ENCODE results near the gene CD84. TPM values are rescaled to one million over a fixed set of nuclear protein-coding genes. Genes with fewer than 3 reads are reported as not detected.

Gene CD84
- total and polyA plus RNA-seq, 2 experiments from 2014 or later, result not detected

DNA sequence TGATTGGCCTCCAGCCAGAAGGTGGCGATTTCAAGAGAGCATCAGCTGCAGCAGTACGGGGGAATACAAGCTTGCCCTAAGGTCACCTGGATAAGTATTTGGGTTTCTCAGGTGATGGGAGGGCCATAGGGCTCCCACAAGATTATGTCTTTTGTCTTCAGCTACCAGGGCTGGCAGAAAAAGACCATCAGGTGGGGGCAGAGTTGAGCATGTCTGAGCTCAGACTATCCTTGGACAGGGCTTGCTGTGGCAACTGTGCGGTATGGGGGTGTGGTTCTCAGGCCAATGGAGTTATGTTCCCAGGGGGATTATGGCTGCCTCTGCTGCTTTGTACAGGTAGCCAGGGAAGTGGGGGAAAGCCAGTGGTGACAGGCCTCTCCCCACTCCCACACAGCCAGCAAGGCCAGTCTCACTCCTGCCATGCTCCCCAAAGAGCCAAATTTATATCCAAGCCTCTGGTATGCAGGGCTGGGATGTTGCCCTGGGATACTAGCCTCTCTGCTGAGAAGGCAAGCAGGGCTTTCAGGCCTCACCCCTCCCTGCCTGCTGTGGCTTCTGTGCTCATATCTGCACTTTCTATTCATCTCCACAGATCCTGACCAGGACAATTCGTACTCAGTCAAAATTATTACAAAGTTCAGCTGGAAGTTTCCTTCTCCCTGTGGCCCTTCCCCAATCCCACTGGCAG is 26.6 kb upstream of the CD84 start:
- Histone ChIP-seq H3K36me3 (no peaks in the 10 kb centered on the region), H3K27me3 (no peaks in the 10 kb centered on the region), H3K27ac (no peak overlapping the region), H3K4me3 (no peak overlapping the region), H3K4me1 (ENCODE audit: low read depth) (no peaks in the 10 kb centered on the region), H3K9me3 (ENCODE audit: low read depth) (no peaks in the 10 kb centered on the region)
- DNase-seq (ENCODE audit: low read depth in 1 of 2, low spot score in 1 of 2), result no peak
- TF ChIP-seq, protein P1, sequence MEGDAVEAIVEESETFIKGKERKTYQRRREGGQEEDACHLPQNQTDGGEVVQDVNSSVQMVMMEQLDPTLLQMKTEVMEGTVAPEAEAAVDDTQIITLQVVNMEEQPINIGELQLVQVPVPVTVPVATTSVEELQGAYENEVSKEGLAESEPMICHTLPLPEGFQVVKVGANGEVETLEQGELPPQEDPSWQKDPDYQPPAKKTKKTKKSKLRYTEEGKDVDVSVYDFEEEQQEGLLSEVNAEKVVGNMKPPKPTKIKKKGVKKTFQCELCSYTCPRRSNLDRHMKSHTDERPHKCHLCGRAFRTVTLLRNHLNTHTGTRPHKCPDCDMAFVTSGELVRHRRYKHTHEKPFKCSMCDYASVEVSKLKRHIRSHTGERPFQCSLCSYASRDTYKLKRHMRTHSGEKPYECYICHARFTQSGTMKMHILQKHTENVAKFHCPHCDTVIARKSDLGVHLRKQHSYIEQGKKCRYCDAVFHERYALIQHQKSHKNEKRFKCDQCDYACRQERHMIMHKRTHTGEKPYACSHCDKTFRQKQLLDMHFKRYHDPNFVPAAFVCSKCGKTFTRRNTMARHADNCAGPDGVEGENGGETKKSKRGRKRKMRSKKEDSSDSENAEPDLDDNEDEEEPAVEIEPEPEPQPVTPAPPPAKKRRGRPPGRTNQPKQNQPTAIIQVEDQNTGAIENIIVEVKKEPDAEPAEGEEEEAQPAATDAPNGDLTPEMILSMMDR (IDR thresholded peaks at IDR 0.05; ENCODE audit: low read depth, low read length), result no peak

DNA sequence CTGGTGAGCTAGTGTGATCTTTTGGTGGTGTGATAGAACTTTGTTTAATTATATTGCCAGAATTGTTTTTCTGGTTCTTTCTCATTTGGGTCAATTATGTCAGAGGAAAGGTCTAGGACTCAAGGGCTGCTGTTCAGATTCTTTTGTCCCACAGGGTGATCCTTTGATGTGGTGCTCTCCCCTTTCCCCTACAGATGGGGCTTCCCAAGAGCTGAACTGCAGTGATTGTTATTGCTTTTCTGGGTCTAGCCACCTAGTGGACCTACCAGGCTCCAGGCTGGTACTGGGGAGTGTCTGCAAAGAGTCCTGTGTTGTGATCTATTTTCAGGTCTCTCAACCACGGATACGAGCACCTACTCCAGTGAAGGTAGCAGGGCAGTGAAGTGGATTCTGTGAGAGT is 25.9 kb upstream of the CD84 start:
- Histone ChIP-seq H3K4me3 (no peak overlapping the region), H3K4me1 (ENCODE audit: low read depth) (no peaks in the 10 kb centered on the region), H3K36me3 (no peaks in the 10 kb centered on the region), H3K9me3 (ENCODE audit: low read depth) (no peaks in the 10 kb centered on the region), H3K27me3 (no peaks in the 10 kb centered on the region), H3K27ac (no peak overlapping the region)
- DNase-seq (ENCODE audit: low read depth in 1 of 2, low spot score in 1 of 2), result no peak
- TF ChIP-seq, protein P1 (IDR thresholded peaks at IDR 0.05; ENCODE audit: low read depth, low read length), result no peak

DNA sequence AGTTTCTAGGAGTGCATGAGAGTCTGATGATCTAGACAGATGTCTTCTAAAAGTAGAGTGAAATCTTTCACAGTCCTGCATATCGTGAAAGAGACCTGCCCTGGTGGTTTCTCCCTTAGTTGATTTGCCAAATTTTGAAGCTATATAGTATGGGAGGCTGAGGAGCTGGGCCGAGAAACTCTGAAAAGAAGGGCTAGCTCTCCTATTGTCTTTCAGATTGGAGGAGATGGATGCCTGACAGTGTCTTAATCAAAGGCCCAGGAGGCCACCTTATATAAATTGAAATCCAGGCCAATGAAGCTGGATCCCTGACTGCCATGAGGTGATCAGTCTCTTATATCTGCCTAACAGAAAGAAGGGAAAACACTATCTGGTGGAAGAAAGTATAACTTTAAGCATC is 18.4 kb upstream of the CD84 start:
- H3K27ac ChIP-seq, result no peak overlapping the region
- H3K36me3 ChIP-seq, result no peaks in the 10 kb centered on the region
- H3K4me1 ChIP-seq (ENCODE audit: low read depth), result no peaks in the 10 kb centered on the region

DNA sequence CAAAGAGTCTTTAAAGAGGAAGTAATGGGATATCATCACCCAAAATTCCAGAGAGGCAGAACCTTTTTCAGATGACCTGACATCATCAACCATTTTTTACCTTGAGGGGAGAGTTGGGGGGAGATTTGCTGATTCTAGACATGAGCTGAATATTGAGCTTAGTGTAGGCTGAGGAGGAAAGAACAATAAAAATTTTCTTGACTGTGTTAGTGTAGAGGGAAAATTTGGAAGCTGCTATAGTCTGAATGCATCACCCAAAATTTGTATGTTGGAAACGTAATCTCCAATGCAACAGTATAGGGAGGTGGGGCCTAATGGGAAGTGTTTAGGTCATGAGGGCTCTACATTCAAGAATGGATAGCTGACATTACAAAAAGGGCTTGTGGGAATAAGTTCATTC is 17.8 kb upstream of the CD84 start:
- DNase-seq (ENCODE audit: low read depth in 1 of 2, low spot score in 1 of 2), result no peak
- TF ChIP-seq, protein P1 (IDR thresholded peaks at IDR 0.05; ENCODE audit: low read depth, low read length), result no peak
- Histone ChIP-seq H3K4me1 (ENCODE audit: low read depth) (no peaks in the 10 kb centered on the region), H3K27ac (no peak overlapping the region), H3K27me3 (no peaks in the 10 kb centered on the region), H3K9me3 (ENCODE audit: low read depth) (no peaks in the 10 kb centered on the region), H3K4me3 (no peak overlapping the region), H3K36me3 (no peaks in the 10 kb centered on the region)

More for the DNA sequence above, 18.4 kb upstream of the CD84 start:
- TF ChIP-seq, protein P1 (IDR thresholded peaks at IDR 0.05; ENCODE audit: low read depth, low read length), result no peak
- Histone ChIP-seq H3K4me3 (no peak overlapping the region), H3K27me3 (no peaks in the 10 kb centered on the region), H3K9me3 (ENCODE audit: low read depth) (no peaks in the 10 kb centered on the region)
- DNase-seq (ENCODE audit: low read depth in 1 of 2, low spot score in 1 of 2), result no peak

GRCh38 chr1:160590488-160590887 is 11.2 kb upstream of the CD84 start:
- Histone ChIP-seq H3K4me3 (no peak overlapping the region), H3K4me1 (ENCODE audit: low read depth) (no peaks in the 10 kb centered on the region), H3K36me3 (no peaks in the 10 kb centered on the region), H3K27ac (no peak overlapping the region), H3K9me3 (ENCODE audit: low read depth) (no peaks in the 10 kb centered on the region), H3K27me3 (no peaks in the 10 kb centered on the region)
- no peak for DNase-seq (ENCODE audit: low read depth in 1 of 2, low spot score in 1 of 2)
- TF ChIP-seq, protein P1 (IDR thresholded peaks at IDR 0.05; ENCODE audit: low read depth, low read length), result no peak

Measured in cardiac muscle cell (in vitro differentiated cells and primary cell).